Sigmoid colon (tissue), 7 donors: ENCODE data around the gene DNAJC8. TPM values are rescaled to one million over a fixed set of nuclear protein-coding genes. Genes with fewer than 3 reads are reported as not detected.

Experiments used
- DNase-seq: peaks from one replicate; pipeline ENCODE4 v3.0.0-alpha.2; 2019
- H3K27ac ChIP-seq, 4 donors: fragments of 200-600 bp; sonication (generic); one replicate each; pipeline ENCODE4 v1.5.1; 2016 to 2019; ENCODE audit warnings: mild to moderate bottlenecking in 1 of 4
- H3K27me3 ChIP-seq, 3 donors: fragments of 200-600 bp; sonication (generic); one replicate each; pipeline ENCODE4 v1.5.1; 2019; ENCODE audit warnings: mild to moderate bottlenecking in 1 of 3
- H3K36me3 ChIP-seq, 4 donors: fragments of 200-600 bp; sonication (generic); one replicate each; pipeline ENCODE4 v1.5.1; 2016 to 2019
- H3K4me1 ChIP-seq, 4 donors: fragments of 200-600 bp; sonication (generic); one replicate each; pipeline ENCODE4 v1.5.1; 2017 to 2019
- H3K4me3 ChIP-seq, 4 donors: fragments of 200-600 bp; sonication (generic); one replicate each; pipeline ENCODE4 v1.5.1; 2017 to 2019; ENCODE audit warnings: mild to moderate bottlenecking in 2 of 4, moderate library complexity in 1 of 4
- H3K9me3 ChIP-seq, 4 donors: fragments of 200-600 bp in 3 of 4; sonication (generic) in 3 of 4; one replicate each; pipeline versions ENCODE4 v1.5.1 to v1.6.1; 2013 to 2019
- CTCF ChIP-seq, 4 experiments: fragments of 450-650 bp in 3 of 4; fragments of 200-600 bp in 1 of 4; IDR thresholded peaks; one replicate each; pipeline ENCODE4 v1.5.1; 2016 to 2019; ENCODE audit warnings: antibody characterized with exemption in 4 of 4, mild to moderate bottlenecking in 3 of 4, moderate library complexity in 2 of 4
- EP300 ChIP-seq, 4 donors: sonication (generic); formaldehyde crosslinking; IDR thresholded peaks; one replicate each; pipeline ENCODE4 v1.6.1; 2017; ENCODE audit warnings: antibody characterized with exemption in 4 of 4
- POLR2A ChIP-seq, 2 donors: fragments of 450-650 bp; IDR thresholded peaks; one replicate each; pipeline ENCODE4 v1.6.1; 2016; ENCODE audit warnings: antibody characterized with exemption in 2 of 2, mild to moderate bottlenecking in 2 of 2, moderate library complexity in 2 of 2
- POLR2AphosphoS5 ChIP-seq, 4 donors: sonication (generic); formaldehyde crosslinking; IDR thresholded peaks; one replicate each; pipeline ENCODE4 v1.6.1; 2017; ENCODE audit warnings: antibody characterized with exemption in 4 of 4
- WGBS, 2 donors: extraction: QIAGEN DNeasy Blood & Tissue Kit; methylation state at CpG; one replicate each; pipeline ENCODE4 v1.1.7; 2013; 5-methylcytosine and 5-hydroxymethylcytosine counted together
- intact Hi-C: fragments of 100-400 bp; cut with DNase I; formaldehyde crosslinking; loops from one replicate; pipeline ENCODE4 v1.15.1; 2023
- polyA plus RNA-seq, 3 donors: library from polyadenylated mRNA; stranded (reverse); fragments of 200-250 nt; gene quantifications; one replicate each; pipeline ENCODE4 v1.2.3, GENCODE V29; 2013
- total RNA-seq, 4 donors: library from RNA; depleted of rRNA; stranded (reverse); fragments of >200 nt; gene quantifications; one replicate each; pipeline ENCODE4 v1.1.0, GENCODE V29; 2016
- donor health status: healthy with polysubstance abuse.
- donor health status: Bipolar disorder and iron deficiency.
- donor health status: healthy.

DNAJC8 gene
- total and polyA plus RNA-seq, 7 donors: 64.5 to 94.3 (median 87.8) TPM

- 86 to 87% methylated on average over 3 of the region's 3 CpGs for whole genome bisulfite sequencing, 2 donors
- no peaks in the 10 kb centered on the region for H3K27me3 ChIP-seq
- intact Hi-C loops: no loop called here
- no peak overlapping the region for H3K4me3 ChIP-seq
- no peak for DNase-seq
- no peak for TF ChIP-seq POLR2AphosphoS5 (IDR thresholded peaks at IDR 0.05)
- no peak for TF ChIP-seq POLR2A (IDR thresholded peaks at IDR 0.05)
- no peak for TF ChIP-seq CTCF (IDR thresholded peaks at IDR 0.05)
- TF ChIP-seq EP300 (IDR thresholded peaks at IDR 0.05): no peak
- H3K27ac ChIP-seq: peak overlapping the region in 2 of 4 donors; percentile 53 to 59
- H3K36me3 ChIP-seq: no peaks in the 10 kb centered on the region
- no peaks in the 10 kb centered on the region for H3K9me3 ChIP-seq
- peaks cover 0 to 18% (median 11%) of the 10 kb centered on the region in 4 donors for H3K4me1 ChIP-seq
These were observed 71.1 kb downstream of the DNAJC8 start for GRCh38 chr1:28161751-28162150.

- H3K9me3 ChIP-seq: no peaks in the 10 kb centered on the region
- no peak overlapping the region for H3K4me3 ChIP-seq
- intact Hi-C loops: no loop called here
- no peaks in the 10 kb centered on the region for H3K36me3 ChIP-seq
- H3K4me1 ChIP-seq: peaks cover 0 to 18% (median 11%) of the 10 kb centered on the region in 4 donors
- no peak for DNase-seq
- 63 to 70% methylated on average over 5 of the region's 5 CpGs for WGBS, 2 donors
- H3K27ac ChIP-seq: peak overlapping the region in 2 of 4 donors; percentile 53 to 59
- H3K27me3 ChIP-seq: no peaks in the 10 kb centered on the region
- TF ChIP-seq POLR2AphosphoS5 (IDR thresholded peaks at IDR 0.05) (peak in 2 of 4 donors; percentile 24 to 39), POLR2A (IDR thresholded peaks at IDR 0.05) (no peak)
These were observed 72.0 kb downstream of the DNAJC8 start for GRCh38 chr1:28160782-28161266.

- no peaks in the 10 kb centered on the region for H3K27me3 ChIP-seq
- 85 to 86% methylated on average over 7 of the region's 7 CpGs for WGBS, 2 donors
- H3K36me3 ChIP-seq: no peaks in the 10 kb centered on the region
- peaks cover 0 to 18% (median 11%) of the 10 kb centered on the region in 4 donors for H3K4me1 ChIP-seq
- H3K4me3 ChIP-seq: no peak overlapping the region
- intact Hi-C loops: no loop called here
- no peaks in the 10 kb centered on the region for H3K9me3 ChIP-seq
- H3K27ac ChIP-seq: peak overlapping the region in 2 of 4 donors; percentile 53 to 59
- TF ChIP-seq CTCF (IDR thresholded peaks at IDR 0.05) (no peak), POLR2AphosphoS5 (IDR thresholded peaks at IDR 0.05) (no peak), POLR2A (IDR thresholded peaks at IDR 0.05) (no peak)
- DNase-seq: no peak
These were observed 73.1 kb downstream of the DNAJC8 start for GRCh38 chr1:28159680-28160079.

GRCh38 chr1:28159243-28159642 lies 73.6 kb downstream of the DNAJC8 start:
- no peaks in the 10 kb centered on the region for H3K36me3 ChIP-seq
- H3K27ac ChIP-seq: no peak overlapping the region
- peaks cover 0 to 16% (median 10%) of the 10 kb centered on the region in 4 donors for H3K4me1 ChIP-seq
- DNase-seq: no peak
- 92 to 94% methylated on average over 4 of the region's 4 CpGs for WGBS, 2 donors
- no peaks in the 10 kb centered on the region for H3K9me3 ChIP-seq
- no peaks in the 10 kb centered on the region for H3K27me3 ChIP-seq
- intact Hi-C loops: no loop called here
- no peak overlapping the region for H3K4me3 ChIP-seq
- TF ChIP-seq POLR2AphosphoS5 (IDR thresholded peaks at IDR 0.05) (no peak), EP300 (IDR thresholded peaks at IDR 0.05) (no peak), CTCF (IDR thresholded peaks at IDR 0.05) (no peak), POLR2A (IDR thresholded peaks at IDR 0.05) (no peak)

GRCh38 chr1:28157894-28158293 lies 74.9 kb downstream of the DNAJC8 start:
- DNase-seq: no peak
- Histone ChIP-seq H3K36me3 (no peaks in the 10 kb centered on the region), H3K27me3 (no peaks in the 10 kb centered on the region), H3K27ac (no peak overlapping the region), H3K9me3 (no peaks in the 10 kb centered on the region), H3K4me1 (peaks cover 0 to 5% (median 0%) of the 10 kb centered on the region in 4 donors), H3K4me3 (no peak overlapping the region)
- WGBS, 2 donors: 94 to 96% methylated on average over 8 of the region's 8 CpGs
- intact Hi-C loops: no loop called here
- TF ChIP-seq CTCF (IDR thresholded peaks at IDR 0.05) (no peak), POLR2AphosphoS5 (IDR thresholded peaks at IDR 0.05) (no peak), EP300 (IDR thresholded peaks at IDR 0.05) (no peak), POLR2A (IDR thresholded peaks at IDR 0.05) (no peak)
